Ishikawa (cell line): ENCODE data around the gene ZBTB18.

Experiments used
- CREB1 ChIP-seq: IDR thresholded peaks from 2 replicates; pipeline ENCODE4 v1.6.1; 2012; ENCODE audit warnings: low read depth
- EP300 ChIP-seq: IDR thresholded peaks from 2 replicates; pipeline ENCODE4 v1.6.1; 2012; ENCODE audit warnings: borderline replicate concordance
- NFIC ChIP-seq: IDR thresholded peaks from 2 replicates; pipeline ENCODE4 v1.6.1; 2012
- RAD21 ChIP-seq: IDR thresholded peaks from 2 replicates; pipeline ENCODE4 v1.6.1; 2012; ENCODE audit warnings: low read depth
- TAF1 ChIP-seq: IDR thresholded peaks from 2 replicates; pipeline ENCODE4 v1.6.1; 2012; ENCODE audit warnings: low read depth, mild to moderate bottlenecking
- TCF12 ChIP-seq: IDR thresholded peaks from 2 replicates; pipeline ENCODE4 v1.6.1; 2012; ENCODE audit warnings: low read depth
- TEAD4 ChIP-seq: IDR thresholded peaks from 2 replicates; pipeline ENCODE4 v1.6.1; 2012
- ZBTB7A ChIP-seq: IDR thresholded peaks from 2 replicates; pipeline ENCODE4 v1.6.1; 2012; ENCODE audit warnings: low read depth
- TF ChIP-seq, protein P1 (sequence below): IDR thresholded peaks from 2 replicates; pipeline ENCODE4 v1.6.1; 2012; ENCODE audit warnings: low read depth, mild to moderate bottlenecking
- TF ChIP-seq, protein P2 (sequence below): IDR thresholded peaks from 2 replicates; pipeline ENCODE4 v1.6.1; 2012
- TF ChIP-seq, protein P3 (sequence below): IDR thresholded peaks from 2 replicates; pipeline ENCODE4 v1.6.1; 2012

DNA sequence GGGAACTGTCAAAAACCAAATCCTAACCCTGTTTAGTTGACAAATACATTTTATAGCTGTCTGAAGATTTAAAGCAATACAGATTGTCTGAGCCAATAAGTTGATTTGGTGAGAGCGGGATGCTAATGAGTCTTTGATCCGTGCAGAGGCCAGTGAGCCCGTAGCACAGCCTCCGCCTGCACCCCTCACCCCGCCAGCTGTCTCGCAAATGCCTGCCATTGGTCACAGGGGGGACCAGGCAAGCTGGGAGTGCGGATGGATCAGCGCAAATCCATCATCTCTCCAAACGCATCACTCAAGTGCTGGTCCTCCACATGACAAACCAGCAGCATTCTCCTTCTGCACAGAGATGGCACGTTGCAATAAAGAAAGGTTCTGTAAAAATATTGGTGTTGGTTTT lies 51.0 kb downstream of the ZBTB18 start:
- TF ChIP-seq, protein P1, sequence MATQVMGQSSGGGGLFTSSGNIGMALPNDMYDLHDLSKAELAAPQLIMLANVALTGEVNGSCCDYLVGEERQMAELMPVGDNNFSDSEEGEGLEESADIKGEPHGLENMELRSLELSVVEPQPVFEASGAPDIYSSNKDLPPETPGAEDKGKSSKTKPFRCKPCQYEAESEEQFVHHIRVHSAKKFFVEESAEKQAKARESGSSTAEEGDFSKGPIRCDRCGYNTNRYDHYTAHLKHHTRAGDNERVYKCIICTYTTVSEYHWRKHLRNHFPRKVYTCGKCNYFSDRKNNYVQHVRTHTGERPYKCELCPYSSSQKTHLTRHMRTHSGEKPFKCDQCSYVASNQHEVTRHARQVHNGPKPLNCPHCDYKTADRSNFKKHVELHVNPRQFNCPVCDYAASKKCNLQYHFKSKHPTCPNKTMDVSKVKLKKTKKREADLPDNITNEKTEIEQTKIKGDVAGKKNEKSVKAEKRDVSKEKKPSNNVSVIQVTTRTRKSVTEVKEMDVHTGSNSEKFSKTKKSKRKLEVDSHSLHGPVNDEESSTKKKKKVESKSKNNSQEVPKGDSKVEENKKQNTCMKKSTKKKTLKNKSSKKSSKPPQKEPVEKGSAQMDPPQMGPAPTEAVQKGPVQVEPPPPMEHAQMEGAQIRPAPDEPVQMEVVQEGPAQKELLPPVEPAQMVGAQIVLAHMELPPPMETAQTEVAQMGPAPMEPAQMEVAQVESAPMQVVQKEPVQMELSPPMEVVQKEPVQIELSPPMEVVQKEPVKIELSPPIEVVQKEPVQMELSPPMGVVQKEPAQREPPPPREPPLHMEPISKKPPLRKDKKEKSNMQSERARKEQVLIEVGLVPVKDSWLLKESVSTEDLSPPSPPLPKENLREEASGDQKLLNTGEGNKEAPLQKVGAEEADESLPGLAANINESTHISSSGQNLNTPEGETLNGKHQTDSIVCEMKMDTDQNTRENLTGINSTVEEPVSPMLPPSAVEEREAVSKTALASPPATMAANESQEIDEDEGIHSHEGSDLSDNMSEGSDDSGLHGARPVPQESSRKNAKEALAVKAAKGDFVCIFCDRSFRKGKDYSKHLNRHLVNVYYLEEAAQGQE, result no peak
- no peak for TF ChIP-seq CREB1
- TF ChIP-seq, protein P2, sequence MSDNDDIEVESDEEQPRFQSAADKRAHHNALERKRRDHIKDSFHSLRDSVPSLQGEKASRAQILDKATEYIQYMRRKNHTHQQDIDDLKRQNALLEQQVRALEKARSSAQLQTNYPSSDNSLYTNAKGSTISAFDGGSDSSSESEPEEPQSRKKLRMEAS, result no peak
- no peak for TF ChIP-seq RAD21
- no peak for TF ChIP-seq TAF1
- no peak for TF ChIP-seq ZBTB7A
- TF ChIP-seq TCF12, result no peak
- TF ChIP-seq NFIC, result no peak
- TF ChIP-seq EP300, result no peak
- TF ChIP-seq, protein P3, sequence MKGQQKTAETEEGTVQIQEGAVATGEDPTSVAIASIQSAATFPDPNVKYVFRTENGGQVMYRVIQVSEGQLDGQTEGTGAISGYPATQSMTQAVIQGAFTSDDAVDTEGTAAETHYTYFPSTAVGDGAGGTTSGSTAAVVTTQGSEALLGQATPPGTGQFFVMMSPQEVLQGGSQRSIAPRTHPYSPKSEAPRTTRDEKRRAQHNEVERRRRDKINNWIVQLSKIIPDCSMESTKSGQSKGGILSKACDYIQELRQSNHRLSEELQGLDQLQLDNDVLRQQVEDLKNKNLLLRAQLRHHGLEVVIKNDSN, result no peak
- TF ChIP-seq TEAD4, result no peak
